H9 (cell line): ENCODE measurements around the gene TFAM. TPM values are rescaled to one million over a fixed set of nuclear protein-coding genes. Genes with fewer than 3 reads are reported as not detected.

Source experiments
- DNase-seq: peaks from one replicate; pipeline ENCODE4 v3.0.0-alpha.2; 2017
- H2AFZ ChIP-seq: one replicate; pipeline ENCODE4 v1.6.1; 2013; ENCODE audit warnings: mild to moderate bottlenecking, low read length, control low read depth, moderate library complexity
- H2AK5ac ChIP-seq: 2 replicates; pipeline ENCODE4 v1.6.1; 2013; ENCODE audit warnings: low read length, control low read depth, mixed read lengths; ENCODE audit not compliant: insufficient read length
- H2BK120ac ChIP-seq: one replicate; pipeline ENCODE4 v1.6.1; 2013; ENCODE audit warnings: low read depth, mild to moderate bottlenecking, low read length, control low read depth, inconsistent platforms; ENCODE audit not compliant: poor library complexity, severe bottlenecking
- H2BK12ac ChIP-seq: 2 replicates; pipeline ENCODE4 v1.6.1; 2013; ENCODE audit warnings: low read length, control low read depth, mixed read lengths, low read depth; ENCODE audit not compliant: insufficient read length
- H2BK15ac ChIP-seq: 2 replicates; pipeline ENCODE4 v1.6.1; 2013; ENCODE audit warnings: low read depth, low read length, control low read depth
- H2BK20ac ChIP-seq: one replicate; pipeline ENCODE4 v1.6.1; 2013; ENCODE audit warnings: low read depth, mild to moderate bottlenecking, low read length, control low read depth, inconsistent platforms; ENCODE audit not compliant: poor library complexity, severe bottlenecking
- H2BK5ac ChIP-seq: 2 replicates; pipeline ENCODE4 v1.6.1; 2013; ENCODE audit warnings: low read length, control low read depth, mixed read lengths; ENCODE audit not compliant: insufficient read length
- H3K14ac ChIP-seq: 2 replicates; pipeline ENCODE4 v1.6.1; 2013; ENCODE audit warnings: low read length, control low read depth; ENCODE audit not compliant: insufficient read depth
- H3K18ac ChIP-seq: 2 replicates; pipeline ENCODE4 v1.6.1; 2013; ENCODE audit warnings: low read depth, mild to moderate bottlenecking, mixed read lengths, low read length, control low read depth; ENCODE audit not compliant: insufficient read length
- H3K23ac ChIP-seq: 2 replicates; pipeline ENCODE4 v1.6.1; 2013; ENCODE audit warnings: low read length, control low read depth, mixed read lengths, low read depth; ENCODE audit not compliant: insufficient read length
- H3K23me2 ChIP-seq: 2 replicates; pipeline ENCODE4 v1.6.1; 2013; ENCODE audit warnings: low read depth, mild to moderate bottlenecking, mixed read lengths, low read length, control low read depth; ENCODE audit not compliant: insufficient read length, poor library complexity, severe bottlenecking
- H3K27ac ChIP-seq: 2 replicates; pipeline ENCODE4 v1.5.1; 2013; ENCODE audit warnings: low read length, control low read depth, mixed read lengths, low read depth; ENCODE audit not compliant: insufficient read length
- H3K27me3 ChIP-seq: 2 replicates; pipeline ENCODE4 v1.6.1; 2013; ENCODE audit warnings: low read length, control low read depth, inconsistent platforms; ENCODE audit not compliant: insufficient read depth
- H3K4ac ChIP-seq: 2 replicates; pipeline ENCODE4 v1.6.1; 2013; ENCODE audit warnings: low read depth, mild to moderate bottlenecking, control low read depth, inconsistent platforms, low read length, moderate library complexity
- H3K4me1 ChIP-seq: 2 replicates; pipeline ENCODE4 v1.6.1; 2013; ENCODE audit warnings: low read length, control low read depth, inconsistent platforms; ENCODE audit not compliant: insufficient read depth
- H3K4me2 ChIP-seq: 2 replicates; pipeline ENCODE4 v1.6.1; 2013; ENCODE audit warnings: low read length, control low read depth, mixed read lengths; ENCODE audit not compliant: insufficient read length, insufficient read depth
- H3K56ac ChIP-seq: 2 replicates; pipeline ENCODE4 v1.6.1; 2013; ENCODE audit warnings: low read depth, mild to moderate bottlenecking, mixed read lengths, low read length, control low read depth; ENCODE audit not compliant: insufficient read length
- H3K79me1 ChIP-seq: 2 replicates; pipeline ENCODE4 v1.6.1; 2013; ENCODE audit warnings: low read depth, mild to moderate bottlenecking, moderate library complexity, low read length, control low read depth, inconsistent platforms; ENCODE audit not compliant: insufficient read depth, poor library complexity, severe bottlenecking
- H3K79me2 ChIP-seq: 2 replicates; pipeline ENCODE4 v1.6.1; 2013; ENCODE audit warnings: low read length, control low read depth, inconsistent platforms; ENCODE audit not compliant: insufficient read depth
- H3K9ac ChIP-seq: 2 replicates; pipeline ENCODE4 v1.6.1; 2013; ENCODE audit warnings: low read length, control low read depth, mixed read lengths; ENCODE audit not compliant: insufficient read length; ENCODE audit errors: extremely low read depth
- H3K9me3 ChIP-seq: one replicate; pipeline ENCODE4 v1.6.1; 2013; ENCODE audit warnings: low read depth, low read length, inconsistent platforms; ENCODE audit not compliant: control insufficient read depth
- H3T11ph ChIP-seq: one replicate; pipeline ENCODE4 v1.6.1; 2013; ENCODE audit warnings: mild to moderate bottlenecking, low read length, control low read depth, inconsistent platforms
- H4K20me1 ChIP-seq: one replicate; pipeline ENCODE4 v1.6.1; 2013; ENCODE audit not compliant: control insufficient read depth, insufficient read length, insufficient read depth
- H4K5ac ChIP-seq: 2 replicates; pipeline ENCODE4 v1.6.1; 2013; ENCODE audit warnings: low read depth, mild to moderate bottlenecking, mixed read lengths, low read length, control low read depth; ENCODE audit not compliant: insufficient read length
- H4K8ac ChIP-seq: replicated peaks from 2 replicates; pipeline ENCODE4 v1.6.1; 2013; ENCODE audit warnings: low read length, control low read depth, mixed read lengths, low read depth; ENCODE audit not compliant: insufficient read length
- H4K91ac ChIP-seq: 2 replicates; pipeline ENCODE4 v1.6.1; 2013; ENCODE audit warnings: low read depth, mild to moderate bottlenecking, moderate library complexity, mixed read lengths, low read length, control low read depth; ENCODE audit not compliant: insufficient read length
- H3K27ac Mint-ChIP-seq, 3 experiments: 2 replicates in 2 of 3; 3 replicates in 1 of 3; pipeline ENCODE4 v1.8.0; 2020 to 2021; ENCODE audit warnings: mixed read lengths in 3 of 3, mild to moderate bottlenecking in 1 of 3, moderate library complexity in 1 of 3
- H3K27me3 Mint-ChIP-seq: 2 replicates; pipeline ENCODE4 v1.8.0; 2021; ENCODE audit warnings: low read depth, mild to moderate bottlenecking, moderate library complexity, mixed read lengths
- H3K36me3 Mint-ChIP-seq, 3 experiments: 2 replicates in 2 of 3; 3 replicates in 1 of 3; pipeline ENCODE4 v1.8.0; 2020 to 2021; ENCODE audit warnings: low read depth in 3 of 3, mixed read lengths in 3 of 3; ENCODE audit not compliant: insufficient read depth in 1 of 3
- H3K4me1 Mint-ChIP-seq, 2 experiments: 2 replicates each; pipeline ENCODE4 v1.8.0; 2020; ENCODE audit warnings: mixed read lengths in 2 of 2
- H3K4me3 Mint-ChIP-seq, 2 experiments: 2 replicates in 1 of 2; 3 replicates in 1 of 2; pipeline ENCODE4 v1.8.0; 2020 to 2021; ENCODE audit warnings: mild to moderate bottlenecking in 2 of 2, mixed read lengths in 2 of 2, moderate library complexity in 1 of 2
- H3K9me3 Mint-ChIP-seq, 2 experiments: 2 replicates in 1 of 2; 3 replicates in 1 of 2; pipeline ENCODE4 v1.8.0; 2020; ENCODE audit warnings: mild to moderate bottlenecking in 2 of 2, mixed read lengths in 2 of 2, moderate library complexity in 1 of 2
- WGBS: extraction: QIAGEN DNeasy Blood & Tissue Kit; methylation state at CpG from one replicate; pipeline ENCODE4 v1.1.7; 2013; ENCODE audit warnings: missing lambda C conversion rate, low lambda C conversion rate, mixed read lengths; ENCODE audit not compliant: insufficient read length; ENCODE audit errors: extremely low coverage; 5-methylcytosine and 5-hydroxymethylcytosine counted together
- total RNA-seq: library from RNA; stranded (reverse); gene quantifications from 2 replicates; pipeline ENCODE4 v1.2.1, GENCODE V29; 2021
- TF ChIP-seq, protein P1 (sequence below): fragments of 200-600 bp; sonication (generic); conservative IDR thresholded peaks from 3 replicates; pipeline ENCODE4 v1.8.0; 2021; ENCODE audit warnings: antibody characterized with exemption, mild to moderate bottlenecking

The TFAM gene
- total RNA-seq, 1 experiment from 2014 or later: 144 TPM

DNA sequence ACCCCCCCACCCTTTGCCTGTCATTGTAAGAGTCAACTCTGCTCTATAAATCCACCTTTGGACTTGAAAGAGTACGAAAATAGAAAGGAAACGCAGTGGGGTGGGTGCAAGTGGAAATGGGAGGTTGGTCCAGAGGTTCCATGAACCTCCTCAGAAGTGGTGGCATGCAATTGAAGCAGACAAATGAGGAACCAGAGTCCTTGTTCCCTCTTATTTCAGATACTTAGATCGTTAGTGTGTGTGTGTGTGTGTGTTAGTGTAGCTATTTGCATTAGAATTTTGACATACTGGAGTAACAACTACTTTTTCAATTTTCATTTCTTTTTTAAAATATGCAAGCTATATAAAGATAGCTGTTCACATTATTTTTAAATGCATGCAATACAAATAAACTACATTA is 18.1 kb upstream of the TFAM start:
- Histone ChIP-seq H3K18ac (no peak overlapping the region), H4K5ac (no peak overlapping the region)

More for the DNA sequence above, 18.1 kb upstream of the TFAM start:
- Histone ChIP-seq H4K20me1 (no peaks in the 10 kb centered on the region), H2BK20ac (no peak overlapping the region), H2BK5ac (no peak overlapping the region), H3K27me3 (no peaks in the 10 kb centered on the region), H3K4me2 (no peak overlapping the region), H2BK120ac (no peak overlapping the region), H2BK12ac (no peak overlapping the region), H2AFZ (no peak overlapping the region), H4K8ac (no peak overlapping the region), H3K79me2 (no peaks in the 10 kb centered on the region), H3K23ac (no peak overlapping the region), H3T11ph (no peak overlapping the region), H2AK5ac (no peak overlapping the region), H3K14ac (no peak overlapping the region), H3K4me1 (no peaks in the 10 kb centered on the region), H3K9ac (no peak overlapping the region), H3K23me2 (no peaks in the 10 kb centered on the region), H2BK15ac (no peak overlapping the region), H3K56ac (no peak overlapping the region), H3K9me3 (no peaks in the 10 kb centered on the region), H3K27ac (no peak overlapping the region), H3K4ac (no peak overlapping the region), H4K91ac (no peak overlapping the region), H3K79me1 (no peaks in the 10 kb centered on the region)
- H3K27me3 Mint-ChIP-seq: no peaks in the 10 kb centered on the region
- no peak overlapping the region for H3K27ac Mint-ChIP-seq
- no peak for DNase-seq
- no peak overlapping the region for H3K4me3 Mint-ChIP-seq
- H3K9me3 Mint-ChIP-seq: no peaks in the 10 kb centered on the region
- peaks cover 0 to 3% (median 0%) of the 10 kb centered on the region in 3 experiments; a peak in 2 of 7 replicates for H3K36me3 Mint-ChIP-seq
- H3K4me1 Mint-ChIP-seq: no peaks in the 10 kb centered on the region
- TF ChIP-seq, protein P1, sequence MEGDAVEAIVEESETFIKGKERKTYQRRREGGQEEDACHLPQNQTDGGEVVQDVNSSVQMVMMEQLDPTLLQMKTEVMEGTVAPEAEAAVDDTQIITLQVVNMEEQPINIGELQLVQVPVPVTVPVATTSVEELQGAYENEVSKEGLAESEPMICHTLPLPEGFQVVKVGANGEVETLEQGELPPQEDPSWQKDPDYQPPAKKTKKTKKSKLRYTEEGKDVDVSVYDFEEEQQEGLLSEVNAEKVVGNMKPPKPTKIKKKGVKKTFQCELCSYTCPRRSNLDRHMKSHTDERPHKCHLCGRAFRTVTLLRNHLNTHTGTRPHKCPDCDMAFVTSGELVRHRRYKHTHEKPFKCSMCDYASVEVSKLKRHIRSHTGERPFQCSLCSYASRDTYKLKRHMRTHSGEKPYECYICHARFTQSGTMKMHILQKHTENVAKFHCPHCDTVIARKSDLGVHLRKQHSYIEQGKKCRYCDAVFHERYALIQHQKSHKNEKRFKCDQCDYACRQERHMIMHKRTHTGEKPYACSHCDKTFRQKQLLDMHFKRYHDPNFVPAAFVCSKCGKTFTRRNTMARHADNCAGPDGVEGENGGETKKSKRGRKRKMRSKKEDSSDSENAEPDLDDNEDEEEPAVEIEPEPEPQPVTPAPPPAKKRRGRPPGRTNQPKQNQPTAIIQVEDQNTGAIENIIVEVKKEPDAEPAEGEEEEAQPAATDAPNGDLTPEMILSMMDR: no peak
- WGBS: no CpG with 5 or more reads among the region's 3 CpGs
